Retinal pigment epithelial cell (primary cell): ENCODE results near the gene LRFN2.

Source experiments
- DNase-seq: peaks from one replicate; pipeline ENCODE4 v3.0.0-alpha.2; 2010; ENCODE audit warnings: low read depth
- H3K4me3 ChIP-seq: 2 replicates; pipeline ENCODE4 v1.5.1; 2011; ENCODE audit warnings: mild to moderate bottlenecking, low read length, control low read depth, moderate library complexity
- CTCF ChIP-seq: conservative IDR thresholded peaks from 2 replicates; pipeline ENCODE4 v1.5.1; 2011; ENCODE audit warnings: low read depth, low read length, control low read depth, inconsistent platforms

LRFN2 gene

GRCh38 chr6:40369042-40369441 lies 218.1 kb downstream of the LRFN2 start:
- no peak overlapping the region for H3K4me3 ChIP-seq
- no peak for TF ChIP-seq CTCF
- DNase-seq = no peak

- H3K4me3 ChIP-seq = no peak overlapping the region
- no peak for DNase-seq
- TF ChIP-seq CTCF = no peak
Measured at GRCh38 chr6:40362859-40363258, 224.3 kb downstream of the LRFN2 start.

- TF ChIP-seq CTCF = no peak
- no peak for DNase-seq
- H3K4me3 ChIP-seq = no peak overlapping the region
Measured at GRCh38 chr6:40359808-40360207, 227.4 kb downstream of the LRFN2 start.

- TF ChIP-seq CTCF = no peak
- DNase-seq = no peak
- H3K4me3 ChIP-seq = no peak overlapping the region
Measured at GRCh38 chr6:40358473-40359460, 228.4 kb downstream of the LRFN2 start.

GRCh38 chr6:40356242-40356910 lies 230.8 kb downstream of the LRFN2 start:
- TF ChIP-seq CTCF = no peak
- no peak overlapping the region for H3K4me3 ChIP-seq
- DNase-seq = no peak

- H3K4me3 ChIP-seq = no peak overlapping the region
- no peak for DNase-seq
- TF ChIP-seq CTCF = no peak
Measured at GRCh38 chr6:40355532-40355931, 231.6 kb downstream of the LRFN2 start.

- TF ChIP-seq CTCF = no peak
- H3K4me3 ChIP-seq = no peak overlapping the region
- DNase-seq = no peak
Measured at GRCh38 chr6:40355066-40355465, 232.1 kb downstream of the LRFN2 start.
